NOMO-1 treated with dmso at 0.1 percent for 144 hours (cell line): ENCODE data around the gene DDN.

Source experiments
- DNase-seq: peaks from one replicate; lab custom pipeline; 2025; ENCODE audit not compliant: unreplicated experiment; lab: John Stamatoyannopoulos, UW

DDN gene

DNA sequence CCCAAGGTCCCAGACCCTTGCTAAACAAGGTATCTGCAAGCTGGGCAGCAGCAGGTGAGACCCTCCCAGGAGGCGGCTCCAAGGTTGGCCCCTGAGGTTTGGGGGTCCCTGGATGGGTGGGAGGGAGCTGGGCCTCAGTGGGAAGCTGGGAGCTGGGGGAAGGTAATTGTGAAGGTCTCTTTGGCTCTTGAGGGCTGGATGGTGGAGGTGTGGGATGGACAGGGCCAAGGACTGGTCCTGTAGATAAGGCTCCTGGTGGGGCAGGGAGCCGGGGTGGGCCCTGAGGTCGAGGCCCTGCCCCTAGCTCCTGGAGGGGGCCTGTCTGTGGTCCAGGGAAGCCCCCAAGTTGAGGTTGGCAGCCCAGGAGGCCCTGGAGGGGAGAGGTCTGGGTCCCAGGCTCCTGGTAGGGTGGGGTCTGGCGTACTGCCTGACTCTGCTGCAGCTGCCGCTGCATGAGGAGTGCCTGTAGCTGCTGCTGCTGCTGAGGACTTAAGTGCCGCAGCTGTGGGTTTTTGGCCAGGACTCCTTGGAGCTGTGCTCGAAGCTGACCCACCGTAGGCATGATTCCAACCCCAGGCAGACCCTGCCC is 32.5 kb upstream of the DDN start:
- DNase-seq: no peak

- no peak for DNase-seq
Observed at GRCh38 chr12:49030714-49031572, 31.8 kb upstream of the DDN start.

GRCh38 chr12:49030119-49030518 is 30.9 kb upstream of the DDN start:
- no peak for DNase-seq

- DNase-seq: no peak
Observed at GRCh38 chr12:49028666-49029275, 29.6 kb upstream of the DDN start.

DNA sequence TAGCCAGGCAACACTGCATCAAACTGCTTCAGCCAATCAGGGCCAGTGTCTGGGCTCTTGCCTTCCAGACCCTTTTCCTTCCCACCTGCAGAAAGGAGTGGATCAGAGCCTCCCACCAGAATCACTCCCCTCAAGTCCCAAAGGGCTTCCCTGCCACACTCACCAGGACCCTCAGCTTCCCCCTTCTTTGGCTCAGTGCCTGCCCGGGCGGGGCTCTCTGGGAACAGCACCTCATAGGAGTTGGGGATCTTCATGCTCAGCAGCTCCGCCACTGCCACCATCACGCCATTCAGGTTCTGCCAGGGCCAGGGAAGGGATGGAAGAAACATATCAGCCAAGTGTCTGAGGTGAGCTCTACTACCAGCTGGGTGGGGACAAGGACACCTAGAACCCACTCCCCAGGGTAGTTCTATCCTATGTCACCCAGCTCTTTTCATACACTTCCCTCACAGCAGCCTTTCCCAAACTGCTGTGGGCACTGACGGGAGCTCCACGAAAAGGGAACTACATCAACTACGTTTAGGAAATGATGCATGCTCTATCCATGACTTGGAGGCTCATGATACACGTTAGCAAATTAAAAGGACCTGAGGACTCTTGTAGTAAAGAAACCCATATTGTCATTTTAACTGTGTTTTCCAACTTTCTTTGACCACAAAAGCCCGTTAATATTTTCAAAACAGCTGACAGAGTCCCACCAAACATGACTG is 28.8 kb upstream of the DDN start:
- no peak for DNase-seq

DNA sequence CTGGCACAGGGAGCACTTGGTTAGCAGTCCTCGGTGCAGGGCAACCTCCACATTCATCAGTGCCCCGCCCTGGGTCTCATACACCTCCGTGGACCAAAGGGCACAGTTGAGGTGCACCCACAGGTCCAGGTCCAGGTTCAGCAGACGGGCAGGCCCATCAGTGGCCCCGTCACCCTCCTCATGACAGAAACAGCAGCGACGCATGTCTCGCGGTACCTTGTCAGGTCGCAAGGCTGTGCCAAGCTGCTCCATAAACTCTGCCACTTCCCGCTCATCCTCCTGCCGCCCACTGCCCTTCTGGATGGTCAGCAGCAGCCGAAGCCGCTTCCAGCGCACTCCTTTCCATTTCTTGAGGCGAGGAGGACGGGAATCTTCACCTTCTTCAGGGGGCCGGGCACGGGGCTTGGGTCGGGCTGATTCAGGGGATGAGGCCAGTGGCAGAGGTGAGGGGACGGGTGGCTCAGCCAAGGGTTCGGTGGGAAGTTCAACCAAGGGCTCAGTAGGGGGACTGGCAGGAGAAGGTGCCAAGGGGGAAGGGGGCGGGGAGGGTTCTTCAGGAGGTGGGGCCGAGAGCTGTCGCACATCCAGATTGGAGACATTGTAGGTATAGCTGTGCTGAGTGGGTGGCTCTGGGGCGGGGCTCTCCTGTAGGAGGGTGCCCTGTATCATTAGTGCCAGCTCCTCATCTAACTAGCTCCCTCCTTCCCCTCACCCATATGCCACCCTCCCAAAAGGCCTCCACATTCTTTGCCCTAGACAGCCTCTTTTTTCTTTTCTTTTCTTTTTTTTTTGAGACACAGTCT is 27.7 kb upstream of the DDN start:
- DNase-seq: no peak

- no peak for DNase-seq
Observed at GRCh38 chr12:49026101-49026500, 26.9 kb upstream of the DDN start.

- DNase-seq: no peak
Observed at GRCh38 chr12:49025463-49025862, 26.3 kb upstream of the DDN start.

DNA sequence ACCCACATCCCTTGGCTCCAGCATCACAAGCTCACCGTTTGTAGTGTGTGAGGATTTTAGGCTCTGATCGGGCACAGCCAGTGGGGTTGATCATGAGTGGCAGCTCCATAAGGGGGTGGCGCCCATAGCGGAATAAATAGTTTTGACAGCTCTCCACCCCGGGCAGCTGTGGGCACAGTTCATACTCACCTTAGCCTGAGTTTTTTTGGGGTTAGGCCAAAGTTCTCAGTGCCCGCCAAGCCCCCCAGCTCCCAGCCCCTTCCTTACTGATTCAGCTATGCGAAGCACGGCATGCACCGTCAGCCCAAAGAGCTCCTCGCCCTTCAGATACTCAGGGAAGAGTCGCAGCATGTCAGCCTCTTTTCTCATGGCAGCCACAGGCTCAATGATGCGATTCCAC is 25.4 kb upstream of the DDN start:
- DNase-seq: no peak

DNA sequence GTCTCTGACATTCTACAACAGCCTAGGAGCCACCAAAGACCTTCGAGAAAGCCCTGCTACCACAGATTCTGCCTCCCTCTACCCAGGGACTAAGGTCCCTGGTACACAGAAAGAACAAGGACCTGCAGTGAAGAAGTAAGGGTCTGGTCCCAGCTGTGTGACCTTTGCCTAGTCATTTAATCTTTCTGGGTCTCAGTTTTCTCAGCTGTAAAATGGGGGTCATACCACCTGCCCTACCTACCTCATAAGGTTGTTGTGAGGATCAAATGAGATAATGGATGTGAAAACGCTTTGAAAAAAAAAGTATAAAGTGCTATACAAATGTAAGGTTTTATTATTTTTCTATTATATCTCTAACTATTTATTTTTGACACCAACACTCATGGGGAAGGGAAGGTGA is 24.6 kb upstream of the DDN start:
- DNase-seq: no peak

DNA sequence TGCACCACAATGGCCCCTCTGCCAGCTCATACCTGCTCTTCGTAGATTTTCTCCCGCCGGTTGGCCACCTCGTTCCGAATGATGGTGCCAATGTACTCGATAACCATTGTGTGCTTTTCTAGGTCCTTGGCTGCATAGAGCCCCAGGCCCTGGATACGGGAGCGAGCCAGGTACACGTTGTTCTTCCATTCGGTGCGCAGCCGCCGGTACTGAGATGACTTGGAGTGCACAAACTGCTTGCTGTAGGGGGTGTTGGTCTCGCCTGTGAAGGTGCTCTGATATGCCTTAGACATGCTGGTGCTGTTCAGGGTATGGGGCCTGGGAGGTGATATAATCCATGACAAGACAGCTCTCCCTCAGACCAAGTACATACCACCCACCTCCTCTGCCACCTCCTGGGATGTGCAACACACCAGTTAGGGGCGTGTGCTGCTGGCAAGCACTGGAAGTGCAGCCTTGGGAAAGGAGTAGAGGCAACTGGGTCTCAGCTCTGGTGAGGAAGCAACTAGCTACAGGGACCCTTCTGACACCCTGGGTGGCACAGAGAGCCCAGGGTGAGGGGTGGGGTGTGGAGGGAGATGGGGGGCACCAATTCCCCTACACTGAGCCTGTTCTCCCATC is 23.5 kb upstream of the DDN start:
- no peak for DNase-seq

GRCh38 chr12:49021292-49021915 is 22.2 kb upstream of the DDN start:
- DNase-seq: no peak

DNA sequence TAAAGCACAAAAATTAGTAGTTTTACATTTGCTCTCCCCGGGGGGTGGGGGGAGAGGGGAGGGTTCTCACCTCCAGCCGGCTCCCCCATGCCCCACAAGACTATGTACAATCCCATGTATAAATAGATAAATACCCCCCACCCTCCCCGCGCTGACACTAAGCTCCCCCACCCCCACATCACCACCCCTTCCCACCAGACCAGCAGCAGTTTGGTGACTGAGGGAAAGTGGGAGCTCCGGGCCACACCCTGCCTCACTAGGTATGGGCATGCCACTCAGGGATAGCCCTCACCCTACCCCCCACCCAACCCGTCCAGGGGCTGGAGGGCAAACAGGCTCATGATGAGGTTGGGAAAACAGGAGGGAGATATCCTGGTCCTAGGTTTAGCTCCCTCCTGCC is 21.3 kb upstream of the DDN start:
- no peak for DNase-seq

- DNase-seq: peak; percentile 66
Observed at GRCh38 chr12:49019443-49020324, 20.5 kb upstream of the DDN start.

DNA sequence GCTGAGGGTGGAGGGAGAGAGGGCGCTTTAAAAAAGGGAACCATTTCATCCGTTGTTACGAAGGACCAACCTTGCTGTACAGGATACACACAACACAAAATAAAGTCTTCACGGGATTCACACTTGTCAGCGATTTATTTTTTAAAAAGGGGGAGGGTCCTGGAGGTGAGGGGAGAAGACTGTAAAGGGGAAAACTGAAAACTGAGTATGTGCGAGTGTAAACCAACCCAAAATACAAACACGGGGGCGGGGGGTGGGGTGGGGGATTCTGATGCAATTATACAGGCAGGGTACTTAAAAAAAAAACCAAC is 19.9 kb upstream of the DDN start:
- no peak for DNase-seq

- peak; percentile 97 for DNase-seq
Observed at GRCh38 chr12:49018261-49019119, 19.3 kb upstream of the DDN start, which contains the start of gene PRKAG1. PRKAG1 (minus strand) TSS chr12:49018776; CDS start chr12:49018740, 36 bp downstream.

- DNase-seq: no peak
Observed at GRCh38 chr12:49017891-49018260, 18.7 kb upstream of the DDN start.

- no peak for DNase-seq
Observed at GRCh38 chr12:49015196-49015595, 16.0 kb upstream of the DDN start.
